ENCODE data around the gene GALK2. TPM values are rescaled to one million over a fixed set of nuclear protein-coding genes. Genes with fewer than 3 reads are reported as not detected.
"Not testable (repeated sequence)": the region's sequence is repeated elsewhere in the genome, so short reads cannot be mapped to it uniquely, and the experiment has no call there.

GALK2 gene
- total RNA-seq, 2 donors from 2014 or later: 21.5 to 35.6 TPM

DNA sequence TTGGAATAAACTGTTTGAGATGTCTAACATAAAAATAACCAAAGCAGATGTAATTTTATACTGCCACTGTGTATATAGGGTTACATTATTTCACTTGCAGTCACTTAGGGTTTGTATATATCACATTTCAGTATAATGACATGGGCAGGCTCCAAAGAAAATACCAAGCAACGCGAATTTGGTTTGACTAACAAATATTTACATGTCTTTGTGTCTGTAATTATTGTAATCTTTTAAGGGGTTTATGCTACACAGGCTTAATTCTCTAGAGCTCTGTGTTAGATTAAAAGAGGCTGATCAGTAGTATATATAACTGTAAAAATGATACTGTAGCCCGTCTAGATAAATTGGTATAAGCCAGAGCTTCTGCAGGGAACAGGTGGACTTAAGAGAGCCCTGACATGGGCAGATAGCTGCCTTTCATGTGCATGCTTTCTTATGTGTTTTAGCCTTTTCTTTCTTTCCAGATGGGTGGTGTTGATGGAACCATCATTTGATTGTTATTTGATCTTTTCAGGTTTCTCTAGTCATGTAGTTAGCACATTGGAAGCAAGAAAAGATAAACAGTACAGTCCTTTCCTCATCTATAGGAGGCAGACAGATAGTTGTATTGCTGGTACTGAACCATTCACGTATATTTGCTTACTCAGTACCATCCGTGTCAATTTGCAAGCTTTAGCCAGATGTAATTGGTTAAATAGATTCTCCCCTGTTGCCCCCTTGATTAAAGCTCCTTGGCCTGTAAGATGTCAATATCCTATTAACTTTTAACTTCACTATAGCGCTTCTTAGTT lies 86.1 kb downstream of the GALK2 start:
- H3K36me3 ChIP-seq (replicated peaks in 1 of 2; ENCODE audit: insufficient read depth in 1 of 2, low read depth in 2 of 2): no peaks in the 10 kb centered on the region
- no peak overlapping the region for H3K27ac ChIP-seq
- ATAC-seq (no peak), DNase-seq (no peak)
- TF ChIP-seq POLR2A (IDR thresholded peaks at IDR 0.05): no peak
- TF ChIP-seq, protein P1, sequence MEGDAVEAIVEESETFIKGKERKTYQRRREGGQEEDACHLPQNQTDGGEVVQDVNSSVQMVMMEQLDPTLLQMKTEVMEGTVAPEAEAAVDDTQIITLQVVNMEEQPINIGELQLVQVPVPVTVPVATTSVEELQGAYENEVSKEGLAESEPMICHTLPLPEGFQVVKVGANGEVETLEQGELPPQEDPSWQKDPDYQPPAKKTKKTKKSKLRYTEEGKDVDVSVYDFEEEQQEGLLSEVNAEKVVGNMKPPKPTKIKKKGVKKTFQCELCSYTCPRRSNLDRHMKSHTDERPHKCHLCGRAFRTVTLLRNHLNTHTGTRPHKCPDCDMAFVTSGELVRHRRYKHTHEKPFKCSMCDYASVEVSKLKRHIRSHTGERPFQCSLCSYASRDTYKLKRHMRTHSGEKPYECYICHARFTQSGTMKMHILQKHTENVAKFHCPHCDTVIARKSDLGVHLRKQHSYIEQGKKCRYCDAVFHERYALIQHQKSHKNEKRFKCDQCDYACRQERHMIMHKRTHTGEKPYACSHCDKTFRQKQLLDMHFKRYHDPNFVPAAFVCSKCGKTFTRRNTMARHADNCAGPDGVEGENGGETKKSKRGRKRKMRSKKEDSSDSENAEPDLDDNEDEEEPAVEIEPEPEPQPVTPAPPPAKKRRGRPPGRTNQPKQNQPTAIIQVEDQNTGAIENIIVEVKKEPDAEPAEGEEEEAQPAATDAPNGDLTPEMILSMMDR (IDR thresholded peaks at IDR 0.05): no peak
- H3K27me3 ChIP-seq: no peaks in the 10 kb centered on the region
- H3K4me3 ChIP-seq: no peak overlapping the region
- intact Hi-C loops (cut with DNase I): no loop called here
- H3K4me1 ChIP-seq: no peaks in the 10 kb centered on the region
- WGBS, 2 donors: 59 to 64% methylated on average over 6 of the region's 6 CpGs
- H3K9me3 ChIP-seq: no peaks in the 10 kb centered on the region

DNA sequence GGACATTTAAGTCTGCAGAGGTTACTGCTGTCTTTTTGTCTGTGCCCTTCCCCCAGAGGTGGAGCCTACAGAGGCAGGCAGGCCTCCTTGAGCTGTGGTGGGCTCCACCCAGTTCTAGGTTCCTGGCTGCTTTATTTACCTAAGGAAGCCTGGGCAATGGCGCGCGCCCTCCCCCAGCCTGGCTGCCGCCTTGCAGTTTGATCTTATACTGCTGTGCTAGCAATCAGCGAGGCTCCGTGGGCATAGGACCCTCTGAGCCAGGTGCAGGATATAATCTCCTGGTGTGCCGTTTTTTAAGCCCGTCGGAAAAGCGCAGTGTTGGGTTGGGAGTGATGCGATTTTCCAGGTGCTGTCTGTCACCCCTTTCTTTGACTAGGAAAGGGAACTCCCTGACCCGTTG lies 95.1 kb downstream of the GALK2 start:
- H3K27ac ChIP-seq; ATAC-seq; H3K4me3 ChIP-seq; DNase-seq; H3K27me3 ChIP-seq; H3K36me3 ChIP-seq (replicated peaks in 1 of 2; ENCODE audit: insufficient read depth in 1 of 2, low read depth in 2 of 2); H3K4me1 ChIP-seq; H3K9me3 ChIP-seq; intact Hi-C loops (cut with DNase I): not testable (repeated sequence)
- 93 to 97% methylated on average over 11 to 12 of the region's 12 CpGs for WGBS, 2 donors

DNA sequence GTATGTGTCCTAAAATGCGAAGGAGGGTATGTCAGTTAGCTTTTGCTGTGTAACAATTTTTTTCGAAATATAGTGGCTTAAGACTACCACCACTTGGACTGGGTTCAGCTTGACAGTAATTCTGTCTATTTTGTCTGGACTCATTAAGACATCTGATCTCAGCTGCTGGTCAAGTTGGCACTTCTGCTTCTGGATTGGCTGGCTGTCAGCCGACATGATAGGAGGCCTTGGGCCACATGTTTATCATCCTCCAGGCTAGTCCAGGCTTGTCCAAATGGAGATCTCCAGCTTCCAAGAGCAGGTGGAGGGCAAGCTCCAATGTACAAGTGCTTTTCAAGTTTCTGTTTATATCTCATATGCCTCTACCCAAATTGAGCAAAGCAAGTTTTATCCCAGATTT lies 95.9 kb downstream of the GALK2 start:
- Histone ChIP-seq H3K27ac (no peak overlapping the region), H3K9me3 (no peaks in the 10 kb centered on the region), H3K27me3 (no peaks in the 10 kb centered on the region), H3K4me3 (no peak overlapping the region), H3K4me1 (no peaks in the 10 kb centered on the region), H3K36me3 (replicated peaks in 1 of 2; ENCODE audit: insufficient read depth in 1 of 2, low read depth in 2 of 2) (no peaks in the 10 kb centered on the region)
- DNase-seq (no peak), ATAC-seq (no peak)
- TF ChIP-seq, protein P1 (IDR thresholded peaks at IDR 0.05): no peak
- TF ChIP-seq POLR2A (IDR thresholded peaks at IDR 0.05): no peak
- intact Hi-C loops (cut with DNase I): no loop called here
- 94 to 95% methylated on average over 3 of the region's 3 CpGs for WGBS, 2 donors

DNA sequence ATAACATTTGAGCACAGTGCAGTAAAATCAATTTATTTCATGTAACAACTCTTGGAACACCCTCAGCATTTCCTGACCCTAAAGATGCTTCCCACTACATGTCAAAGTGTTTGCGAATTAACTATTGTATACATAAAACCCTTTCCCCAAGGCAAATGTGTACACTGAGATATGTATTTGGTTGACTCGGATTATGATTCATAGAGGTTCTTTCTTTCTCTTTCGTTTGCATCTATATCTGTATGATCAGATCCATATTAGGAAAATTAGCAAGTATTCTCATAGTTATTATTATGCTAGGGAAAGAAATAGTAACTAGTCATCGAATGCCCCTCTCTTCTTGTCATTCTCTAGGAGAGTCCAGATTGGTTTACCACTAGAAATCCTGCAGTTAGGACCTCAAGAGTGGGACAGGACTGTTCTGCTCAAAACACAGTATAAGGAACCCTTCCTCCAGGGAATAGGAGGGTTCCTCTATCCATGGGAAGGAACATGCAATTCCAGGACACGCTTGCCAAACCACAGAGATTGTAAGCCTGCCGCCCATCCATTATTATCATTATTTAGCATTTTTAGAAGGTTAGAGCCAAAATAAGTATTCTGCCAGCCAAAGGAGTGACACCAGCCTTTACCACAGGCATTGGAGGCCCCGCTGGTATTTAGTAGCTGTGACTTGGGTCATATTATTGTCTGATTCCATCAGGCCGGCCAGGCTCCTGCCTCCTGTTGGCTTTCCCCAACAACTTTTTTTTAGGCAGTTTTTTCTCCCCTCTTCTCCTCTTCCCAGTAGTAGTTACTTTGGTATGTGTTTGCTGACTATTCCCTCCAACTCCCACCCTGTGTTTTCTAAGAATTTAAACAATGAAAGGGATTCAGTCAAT lies 100.7 kb downstream of the GALK2 start:
- H3K4me1 ChIP-seq: no peaks in the 10 kb centered on the region
- H3K36me3 ChIP-seq (replicated peaks in 1 of 2; ENCODE audit: insufficient read depth in 1 of 2, low read depth in 2 of 2): no peaks in the 10 kb centered on the region
- H3K4me3 ChIP-seq: no peak overlapping the region
- TF ChIP-seq POLR2A (IDR thresholded peaks at IDR 0.05): no peak
- TF ChIP-seq, protein P1 (IDR thresholded peaks at IDR 0.05): no peak
- WGBS, 2 donors: 82 to 83% methylated on average over 8 of the region's 8 CpGs
- DNase-seq: peak in 2 of 4 donors; percentile 5 to 7
- H3K27me3 ChIP-seq: no peaks in the 10 kb centered on the region
- intact Hi-C loops (cut with DNase I): no loop called here
- no peaks in the 10 kb centered on the region for H3K9me3 ChIP-seq
- no peak for ATAC-seq
- H3K27ac ChIP-seq: no peak overlapping the region

DNA sequence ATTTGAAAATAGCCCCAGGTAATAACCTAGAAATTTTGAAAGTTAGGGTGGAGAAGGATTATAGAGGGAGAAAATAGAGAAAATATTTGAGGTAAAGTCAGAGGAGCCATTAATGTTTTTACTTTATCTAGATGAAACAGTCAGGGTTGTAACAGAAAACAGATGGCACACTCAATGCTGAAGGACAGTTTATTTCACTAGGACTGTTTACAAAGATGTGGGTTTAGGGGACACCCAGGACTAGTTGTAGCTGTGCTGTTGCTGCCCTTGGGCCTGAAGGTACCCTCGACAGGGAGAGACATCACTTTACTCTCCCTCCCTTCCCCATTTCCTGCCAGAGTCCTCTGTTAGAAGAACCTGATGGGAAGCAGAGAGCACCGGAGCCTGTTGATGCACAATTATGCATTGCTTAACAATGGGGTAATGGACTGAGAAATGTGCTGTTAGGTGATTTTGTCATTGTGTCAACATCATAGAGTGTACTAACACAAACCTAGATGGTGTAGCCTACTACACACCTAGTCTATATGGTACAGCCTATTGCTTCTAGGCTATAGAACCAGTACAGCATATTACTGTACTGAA lies 103.8 kb downstream of the GALK2 start:
- DNase-seq (peak in 1 of 4 donors; percentile 22), ATAC-seq (no peak)
- TF ChIP-seq, protein P1 (IDR thresholded peaks at IDR 0.05): no peak
- TF ChIP-seq POLR2A (IDR thresholded peaks at IDR 0.05): no peak
- H3K27ac ChIP-seq: no peak overlapping the region
- H3K27me3 ChIP-seq: no peaks in the 10 kb centered on the region
- no peaks in the 10 kb centered on the region for H3K4me1 ChIP-seq
- H3K9me3 ChIP-seq: no peaks in the 10 kb centered on the region
- H3K36me3 ChIP-seq (replicated peaks in 1 of 2; ENCODE audit: insufficient read depth in 1 of 2, low read depth in 2 of 2): no peaks in the 10 kb centered on the region
- intact Hi-C loops (cut with DNase I): no loop called here
- H3K4me3 ChIP-seq: no peak overlapping the region
- 66 to 88% methylated on average over 2 of the region's 2 CpGs for WGBS, 2 donors

All from body of pancreas (tissue), 4 donors.